Stimulated activated naive CD8-positive, alpha-beta T cell treated with anti-CD3 and anti-CD28 coated beads, Interleukin-15, Interleukin-2, amounts not matched to agents 100 ng/mL and 50 ng/mL, for 24 hours (primary cell): ENCODE results near the gene DBT.
"Not testable (repeated sequence)": the region's sequence is repeated elsewhere in the genome, so short reads cannot be mapped to it uniquely, and the experiment has no call there.

Source experiments
- H3K27ac Mint-ChIP-seq: one replicate; pipeline ENCODE4 v1.8.0; 2021; ENCODE audit warnings: mild to moderate bottlenecking, mixed read lengths
- H3K27me3 Mint-ChIP-seq: one replicate; pipeline ENCODE4 v1.8.0; 2021; ENCODE audit warnings: mixed read lengths
- H3K36me3 Mint-ChIP-seq: one replicate; pipeline ENCODE4 v1.8.0; 2021; ENCODE audit warnings: low read depth, mixed read lengths
- H3K4me1 Mint-ChIP-seq: one replicate; pipeline ENCODE4 v1.8.0; 2021; ENCODE audit warnings: low read depth, mixed read lengths
- H3K4me3 Mint-ChIP-seq: one replicate; pipeline ENCODE4 v1.8.0; 2021; ENCODE audit warnings: mild to moderate bottlenecking, mixed read lengths
- H3K9me3 Mint-ChIP-seq: one replicate; pipeline ENCODE4 v1.8.0; 2021; ENCODE audit warnings: mixed read lengths

DBT gene

DNA sequence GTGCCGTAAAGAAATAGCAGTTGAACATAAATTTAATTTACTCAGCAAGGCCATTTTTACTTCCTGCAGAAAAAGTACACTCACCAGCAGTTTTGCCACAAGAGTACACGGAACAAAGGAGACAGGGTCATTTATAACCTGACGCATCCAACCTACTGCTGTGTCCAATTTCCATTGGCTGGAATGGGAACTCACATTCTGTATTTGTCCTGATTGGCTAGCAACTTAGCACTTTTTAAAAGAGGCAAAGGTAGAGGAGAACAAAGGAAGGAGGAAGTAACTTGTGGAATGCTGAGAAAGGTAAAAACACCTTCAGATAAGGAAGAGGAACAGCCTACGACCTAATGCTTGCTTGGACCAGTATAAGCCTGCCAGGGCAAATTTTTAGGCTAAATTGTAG is 16.1 kb downstream of the DBT start:
- H3K4me1 Mint-ChIP-seq, H3K9me3 Mint-ChIP-seq, H3K27ac Mint-ChIP-seq, H3K27me3 Mint-ChIP-seq, H3K4me3 Mint-ChIP-seq: not testable (repeated sequence)
- H3K36me3 Mint-ChIP-seq = peaks cover 48% of the 10 kb centered on the region

DNA sequence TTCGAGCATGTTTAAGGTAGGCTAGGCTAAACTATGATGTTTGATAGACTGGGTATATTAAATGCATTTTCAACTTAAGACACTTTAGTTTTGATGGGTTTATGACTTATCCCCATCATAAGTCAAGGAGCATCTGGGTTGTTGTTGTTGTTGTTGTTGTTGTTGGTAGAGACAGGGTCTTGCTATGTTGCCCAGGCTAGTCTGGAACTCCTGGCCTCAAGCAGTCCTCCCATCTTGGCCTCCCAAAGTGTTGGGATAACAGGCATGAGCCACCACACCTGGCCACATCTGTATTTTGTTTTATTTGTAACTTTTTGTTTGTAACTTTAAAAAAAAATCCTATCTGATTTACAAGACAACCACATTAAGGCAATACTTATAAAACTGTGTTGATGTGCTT is 17.5 kb downstream of the DBT start:
- H3K4me3 Mint-ChIP-seq = no peak overlapping the region
- no peak overlapping the region for H3K27ac Mint-ChIP-seq
- H3K4me1 Mint-ChIP-seq = peaks cover 7% of the 10 kb centered on the region
- no peaks in the 10 kb centered on the region for H3K27me3 Mint-ChIP-seq
- H3K9me3 Mint-ChIP-seq = no peaks in the 10 kb centered on the region
- peaks cover 53% of the 10 kb centered on the region for H3K36me3 Mint-ChIP-seq

DNA sequence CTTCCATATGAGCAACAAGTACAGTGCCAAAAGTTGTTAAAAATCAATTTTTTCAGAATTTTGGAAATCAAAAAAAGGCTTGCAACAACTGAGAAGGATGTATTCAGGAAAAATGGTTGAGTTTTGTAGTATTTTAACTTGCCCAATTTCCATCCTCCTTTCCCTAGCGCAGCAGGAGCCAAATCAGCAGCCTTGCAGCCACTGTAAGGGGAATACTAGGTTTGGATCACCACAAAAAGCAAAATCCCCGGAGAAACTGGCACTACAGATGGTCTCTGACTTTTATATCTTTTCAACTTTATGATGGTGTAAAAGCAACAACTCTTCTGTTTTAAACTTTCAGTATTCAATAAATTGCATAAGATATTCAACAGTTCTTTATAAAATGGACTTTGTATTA is 17.9 kb downstream of the DBT start:
- Mint-ChIP-seq H3K27ac (no peak overlapping the region), H3K36me3 (peaks cover 50% of the 10 kb centered on the region), H3K27me3 (no peaks in the 10 kb centered on the region), H3K4me3 (no peak overlapping the region), H3K4me1 (peaks cover 7% of the 10 kb centered on the region), H3K9me3 (no peaks in the 10 kb centered on the region)

DNA sequence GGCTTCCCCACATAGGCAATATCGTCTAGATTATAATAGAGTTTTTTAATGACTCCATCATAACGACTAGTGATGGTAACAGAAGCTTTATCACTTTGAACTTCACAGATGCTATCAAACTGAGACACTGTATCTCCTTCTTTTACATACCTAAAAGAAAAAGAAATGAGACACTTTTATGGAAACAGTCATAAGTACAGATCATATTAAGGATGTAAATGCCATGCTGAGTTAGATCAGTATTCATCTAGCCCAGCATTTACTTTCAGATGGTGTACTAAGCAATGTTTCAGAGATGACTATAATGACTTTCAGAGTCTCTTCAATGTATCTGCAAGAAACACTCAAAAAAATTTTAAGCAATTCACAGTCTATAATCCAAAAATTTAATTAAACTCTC is 18.9 kb downstream of the DBT start:
- Mint-ChIP-seq H3K9me3 (no peaks in the 10 kb centered on the region), H3K36me3 (peaks cover 44% of the 10 kb centered on the region), H3K27me3 (no peaks in the 10 kb centered on the region), H3K27ac (no peak overlapping the region), H3K4me3 (no peak overlapping the region), H3K4me1 (peaks cover 7% of the 10 kb centered on the region)

DNA sequence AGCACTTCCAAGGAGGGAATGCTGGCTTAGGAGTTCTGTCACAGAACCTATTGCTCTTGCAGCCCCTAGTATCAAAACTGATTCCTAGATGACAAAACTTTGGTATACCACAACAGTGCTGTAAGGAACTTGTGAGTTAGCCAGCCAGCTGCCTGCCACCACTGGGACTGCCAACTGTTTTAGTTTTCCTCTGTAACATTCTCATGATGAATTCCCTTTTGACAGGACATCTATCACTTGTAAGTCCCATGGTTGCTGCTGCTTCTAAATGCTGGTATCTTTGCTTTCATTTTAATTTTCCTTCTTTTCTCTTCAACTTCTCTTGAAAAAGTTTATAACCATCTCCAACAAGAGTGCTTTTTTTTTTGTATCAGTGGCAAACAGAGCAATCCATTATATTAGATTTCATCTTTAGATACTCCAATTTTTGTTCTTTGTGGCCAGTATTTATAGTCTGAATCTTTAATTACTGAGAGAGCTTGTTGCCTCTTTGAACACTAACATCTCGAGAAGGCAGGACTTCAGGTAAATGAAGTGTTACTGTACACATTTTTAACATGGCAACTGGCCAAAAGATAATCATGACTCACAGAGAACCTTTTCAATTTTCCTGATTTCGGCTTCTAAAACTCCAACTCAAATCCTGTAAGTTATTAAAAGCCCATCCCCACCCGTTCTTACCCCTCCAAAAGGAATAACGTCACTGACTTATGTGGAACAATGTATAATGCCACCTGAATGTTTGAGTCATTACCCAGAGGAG is 19.8 kb downstream of the DBT start:
- Mint-ChIP-seq H3K36me3 (peaks cover 42% of the 10 kb centered on the region), H3K4me3 (no peak overlapping the region), H3K4me1 (peaks cover 6% of the 10 kb centered on the region), H3K27me3 (no peaks in the 10 kb centered on the region), H3K9me3 (no peaks in the 10 kb centered on the region), H3K27ac (no peak overlapping the region)

DNA sequence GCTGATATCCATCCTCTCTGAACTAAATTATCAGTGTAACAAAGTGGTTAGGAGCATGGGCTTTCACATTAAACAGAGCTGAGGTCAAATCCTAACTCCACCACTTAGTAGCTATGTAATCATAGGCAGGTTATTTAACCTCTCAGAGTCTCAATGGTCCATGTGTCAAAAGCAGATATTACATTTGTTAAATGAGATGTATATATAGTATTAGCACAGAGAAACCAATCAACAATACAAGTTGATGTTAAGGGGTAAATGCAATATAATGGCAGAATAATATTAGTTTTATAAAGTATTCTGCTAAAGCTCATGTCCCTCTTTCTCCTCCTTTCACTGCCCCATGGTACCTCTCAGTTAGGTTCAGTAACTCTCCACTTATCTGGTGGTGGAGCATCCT is 27.2 kb downstream of the DBT start:
- Mint-ChIP-seq H3K9me3 (no peaks in the 10 kb centered on the region), H3K27me3 (no peaks in the 10 kb centered on the region), H3K4me1 (peaks cover 12% of the 10 kb centered on the region), H3K36me3 (peaks cover 27% of the 10 kb centered on the region), H3K4me3 (no peak overlapping the region), H3K27ac (no peak overlapping the region)

DNA sequence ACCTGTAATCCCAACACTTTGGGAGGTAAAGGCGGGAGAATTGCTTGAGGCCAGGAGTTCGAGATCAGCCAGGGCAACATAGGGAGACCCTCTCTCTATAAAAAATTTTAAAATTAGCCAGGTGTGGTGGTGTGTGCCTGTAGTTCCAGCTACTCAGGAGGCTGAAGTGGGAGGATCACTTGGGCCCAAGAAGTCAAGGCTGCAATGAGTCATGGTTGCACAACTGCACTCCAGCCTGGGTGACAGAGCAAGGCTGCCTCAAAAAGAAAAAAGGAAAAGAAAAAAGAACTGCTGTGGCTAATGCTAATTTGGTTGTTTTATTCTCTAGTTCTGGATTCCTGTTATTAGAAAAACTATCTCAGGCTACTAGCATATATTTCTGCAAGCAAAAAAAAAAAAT is 29.8 kb downstream of the DBT start:
- no peaks in the 10 kb centered on the region for H3K9me3 Mint-ChIP-seq
- H3K27ac Mint-ChIP-seq = peak overlapping the region; percentile 26
- H3K4me3 Mint-ChIP-seq = no peak overlapping the region
- H3K4me1 Mint-ChIP-seq = peaks cover 12% of the 10 kb centered on the region
- no peaks in the 10 kb centered on the region for H3K27me3 Mint-ChIP-seq
- H3K36me3 Mint-ChIP-seq = peaks cover 35% of the 10 kb centered on the region

DNA sequence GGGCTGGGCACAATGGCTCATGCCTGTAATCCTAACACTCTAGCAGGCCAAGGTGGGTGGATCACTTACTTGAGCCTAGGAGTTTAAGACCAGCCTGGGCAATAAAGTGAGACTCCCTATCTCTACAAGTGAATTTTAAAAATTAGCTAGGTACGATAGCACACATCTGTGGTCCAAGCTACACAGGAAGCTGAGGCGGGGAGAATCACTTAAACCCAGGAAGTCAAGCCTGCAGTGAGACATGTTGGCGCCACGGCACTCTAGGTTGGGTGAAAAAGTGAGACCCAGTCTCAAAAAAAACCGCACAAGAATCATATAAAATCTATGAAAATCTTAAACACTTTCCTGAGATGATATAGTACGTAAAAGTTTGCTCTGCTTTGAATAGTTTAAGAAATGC is 30.2 kb downstream of the DBT start:
- Mint-ChIP-seq H3K36me3 (peaks cover 38% of the 10 kb centered on the region), H3K4me3 (no peak overlapping the region), H3K9me3 (no peaks in the 10 kb centered on the region), H3K27me3 (no peaks in the 10 kb centered on the region), H3K27ac (peak overlapping the region; percentile 26), H3K4me1 (peaks cover 12% of the 10 kb centered on the region)

DNA sequence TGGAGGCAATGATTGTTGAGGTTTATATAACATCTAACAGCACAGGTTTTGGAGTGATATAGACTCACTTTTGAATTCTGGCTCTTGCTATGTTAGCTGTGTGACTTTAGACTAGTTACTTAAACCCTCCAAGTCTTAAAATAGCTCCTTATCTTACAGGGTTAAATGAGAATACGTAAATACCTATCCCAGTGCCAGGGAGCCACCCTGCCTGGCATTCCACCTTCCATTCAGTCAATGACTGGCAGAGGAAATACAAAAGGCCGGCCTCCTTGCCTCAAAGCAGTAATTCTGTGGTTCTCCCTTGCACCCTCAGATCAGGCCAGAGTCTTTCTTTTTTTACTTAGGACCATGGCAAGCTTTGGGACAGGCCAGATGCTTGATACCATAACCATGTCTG is 31.8 kb downstream of the DBT start:
- H3K4me3 Mint-ChIP-seq = no peak overlapping the region
- H3K27me3 Mint-ChIP-seq = no peaks in the 10 kb centered on the region
- peaks cover 46% of the 10 kb centered on the region for H3K36me3 Mint-ChIP-seq
- no peaks in the 10 kb centered on the region for H3K9me3 Mint-ChIP-seq
- no peak overlapping the region for H3K27ac Mint-ChIP-seq
- H3K4me1 Mint-ChIP-seq = peaks cover 12% of the 10 kb centered on the region

DNA sequence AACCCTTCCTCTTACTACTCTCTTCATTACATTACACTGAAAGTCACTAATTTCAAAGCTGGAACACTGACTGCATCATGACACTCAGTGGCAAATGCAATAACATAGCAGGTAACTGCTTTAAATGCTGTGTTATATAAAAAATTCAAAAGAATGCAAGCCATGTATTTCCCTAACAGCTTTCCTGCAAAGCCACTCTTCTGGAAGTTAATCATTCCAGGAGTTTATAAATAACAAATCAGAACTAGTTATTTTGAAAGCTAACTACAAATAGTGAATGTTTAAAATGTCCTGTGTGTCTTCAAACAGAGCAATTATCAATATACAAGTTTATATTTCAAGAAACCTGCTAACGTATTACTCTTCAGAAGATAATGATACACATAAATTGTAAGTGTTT is 34.5 kb downstream of the DBT start:
- H3K27ac Mint-ChIP-seq = no peak overlapping the region

DNA sequence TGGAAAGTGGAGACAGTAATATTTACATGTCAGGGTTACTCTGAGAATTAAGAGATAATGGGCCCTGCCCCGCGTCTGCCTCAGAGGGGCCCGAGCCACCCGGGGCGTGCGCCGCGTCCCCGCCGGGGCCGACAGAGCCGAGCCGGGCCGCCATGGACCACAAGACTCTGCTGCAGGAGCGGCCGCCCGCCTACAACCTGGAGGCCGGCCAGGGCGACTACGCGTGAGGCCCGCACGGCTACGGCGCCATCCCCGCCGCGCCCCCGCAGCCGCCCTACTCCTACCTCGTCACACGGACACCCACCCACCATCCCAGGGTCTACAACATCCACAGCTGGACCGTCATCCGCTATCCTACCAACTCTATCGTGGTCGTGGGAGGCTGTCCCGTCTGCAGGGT is 36.5 kb downstream of the DBT start:
- Mint-ChIP-seq H3K36me3 (peaks cover 41% of the 10 kb centered on the region), H3K27me3 (no peaks in the 10 kb centered on the region), H3K4me1 (no peaks in the 10 kb centered on the region), H3K27ac (no peak overlapping the region), H3K9me3 (no peaks in the 10 kb centered on the region), H3K4me3 (no peak overlapping the region)

More for the DNA sequence above, 34.5 kb downstream of the DBT start:
- Mint-ChIP-seq H3K27me3 (no peaks in the 10 kb centered on the region), H3K9me3 (no peaks in the 10 kb centered on the region), H3K36me3 (peaks cover 49% of the 10 kb centered on the region), H3K4me1 (peaks cover 6% of the 10 kb centered on the region), H3K4me3 (no peak overlapping the region)

DNA sequence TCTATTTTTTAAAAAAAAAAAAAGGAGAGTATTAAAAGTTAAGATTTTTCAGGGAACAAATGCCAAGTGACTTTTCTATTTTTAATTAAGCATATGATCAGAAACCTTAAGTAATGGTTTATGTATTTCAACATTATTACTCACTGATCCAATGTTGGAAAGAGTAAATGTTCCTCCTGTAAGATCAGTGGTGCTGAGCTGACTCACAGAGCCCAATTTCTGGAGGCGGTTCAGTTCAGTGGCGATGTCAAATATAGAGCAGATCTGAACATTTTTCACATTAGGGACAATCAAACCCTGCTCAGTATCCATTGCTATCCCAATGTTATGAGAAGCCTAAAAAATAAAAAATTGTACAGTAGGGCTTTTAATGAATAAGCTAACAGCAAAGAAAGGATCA is 43.3 kb downstream of the DBT start:
- Mint-ChIP-seq H3K9me3 (peaks cover 3% of the 10 kb centered on the region), H3K4me3 (no peak overlapping the region), H3K27ac (no peak overlapping the region), H3K4me1 (no peaks in the 10 kb centered on the region), H3K36me3 (peaks cover 55% of the 10 kb centered on the region), H3K27me3 (no peaks in the 10 kb centered on the region)

DNA sequence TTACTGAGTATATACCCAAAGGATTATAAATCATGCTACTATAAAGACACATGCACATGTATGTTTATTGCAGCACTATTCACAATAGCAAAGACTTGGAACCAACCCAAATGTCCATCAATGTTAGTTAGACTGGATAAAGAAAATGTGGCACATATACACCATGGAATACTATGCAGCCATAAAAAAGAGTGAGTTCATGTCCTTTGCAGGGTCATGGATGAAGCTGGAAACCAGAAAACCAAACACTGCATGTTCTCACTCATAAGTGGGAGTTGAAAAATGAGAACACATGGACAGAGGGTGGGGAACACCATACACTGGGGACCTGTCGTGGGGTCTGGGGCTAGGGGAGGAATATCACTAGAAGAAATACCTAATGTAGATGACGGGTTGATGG is 44.0 kb downstream of the DBT start:
- H3K27ac Mint-ChIP-seq, H3K9me3 Mint-ChIP-seq, H3K4me3 Mint-ChIP-seq, H3K27me3 Mint-ChIP-seq, H3K4me1 Mint-ChIP-seq: not testable (repeated sequence)
- peaks cover 60% of the 10 kb centered on the region for H3K36me3 Mint-ChIP-seq

DNA sequence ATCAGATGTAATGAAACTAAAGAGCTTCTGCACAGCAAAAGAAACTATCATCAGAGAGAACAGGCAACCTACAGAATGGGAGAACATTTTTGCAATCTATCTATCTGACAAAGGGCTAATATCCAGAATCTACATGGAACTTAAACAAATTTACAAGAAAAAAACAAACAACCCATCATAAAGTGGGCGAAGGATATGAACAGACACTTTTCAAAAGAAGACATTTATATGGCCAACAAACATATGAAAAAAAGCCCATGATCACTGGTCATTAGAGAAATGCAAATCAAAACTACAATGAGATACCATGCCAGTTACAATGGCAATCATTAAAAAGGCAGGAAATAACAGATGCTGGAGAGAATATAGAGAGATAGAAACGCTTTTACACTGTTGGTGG is 44.5 kb downstream of the DBT start:
- not testable (repeated sequence) for H3K27me3 Mint-ChIP-seq, H3K4me1 Mint-ChIP-seq, H3K27ac Mint-ChIP-seq, H3K4me3 Mint-ChIP-seq, H3K9me3 Mint-ChIP-seq
- peaks cover 62% of the 10 kb centered on the region for H3K36me3 Mint-ChIP-seq

DNA sequence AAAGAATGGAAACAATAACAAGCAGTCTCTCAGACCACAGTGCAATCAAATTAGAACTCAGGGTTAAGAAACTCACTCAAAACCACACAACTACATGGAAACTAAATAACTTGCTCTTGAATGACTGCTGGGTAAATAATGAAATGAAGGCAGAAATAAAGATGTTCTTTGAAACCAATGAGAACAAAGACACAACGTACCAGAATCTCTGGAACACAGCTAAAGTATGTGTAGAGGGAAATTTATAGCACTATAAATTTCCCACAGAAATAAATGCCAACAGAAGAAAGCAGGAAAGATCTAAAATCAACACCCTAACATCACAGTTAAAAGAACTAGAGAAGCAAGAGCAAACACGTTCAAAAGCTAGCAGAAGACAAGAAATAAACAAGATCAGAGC is 46.9 kb downstream of the DBT start:
- not testable (repeated sequence) for H3K4me1 Mint-ChIP-seq, H3K4me3 Mint-ChIP-seq, H3K27ac Mint-ChIP-seq, H3K27me3 Mint-ChIP-seq, H3K9me3 Mint-ChIP-seq
- peaks cover 70% of the 10 kb centered on the region for H3K36me3 Mint-ChIP-seq

DNA sequence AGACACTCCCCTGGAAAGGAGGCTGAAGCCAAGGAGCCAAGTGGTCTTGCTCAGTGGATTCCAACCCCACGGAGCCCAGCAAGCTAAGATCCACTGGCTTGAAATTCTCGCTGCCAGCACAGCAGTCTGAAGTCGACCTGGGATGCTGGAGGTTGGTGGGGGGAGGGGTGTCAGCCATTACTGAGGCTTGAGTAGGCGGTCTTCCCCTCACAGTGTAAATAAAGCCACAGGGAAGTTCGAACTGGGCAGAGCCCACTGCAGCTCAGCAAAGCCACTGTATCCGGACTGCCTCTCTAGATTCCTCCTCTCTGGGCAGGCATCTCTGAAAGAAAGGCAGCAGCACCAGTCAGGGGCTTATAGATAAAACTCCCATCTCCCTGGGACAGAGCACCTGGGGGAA is 49.6 kb downstream of the DBT start:
- not testable (repeated sequence) for H3K27me3 Mint-ChIP-seq, H3K27ac Mint-ChIP-seq, H3K4me3 Mint-ChIP-seq, H3K4me1 Mint-ChIP-seq, H3K9me3 Mint-ChIP-seq
- H3K36me3 Mint-ChIP-seq = peaks cover 75% of the 10 kb centered on the region
